HL-60 (cell line): ENCODE measurements around the gene S100P.

Experiments used
- DNase-seq, 2 experiments: peaks; one replicate each; pipeline ENCODE4 v3.0.0-alpha.2; 2010 to 2020; ENCODE audit warnings: low read depth in 1 of 2, low spot score in 1 of 2
- H3K27ac ChIP-seq: fragments of 250-450 bp; sonication (Bioruptor Pico); replicated peaks from 2 replicates; pipeline ENCODE4 v1.5.1; 2020; ENCODE audit warnings: mild to moderate bottlenecking, moderate library complexity
- H3K27me3 ChIP-seq: fragments of 250-450 bp; sonication (Bioruptor Pico); 2 replicates; pipeline ENCODE4 v1.5.1; 2021; ENCODE audit warnings: mild to moderate bottlenecking, moderate library complexity; ENCODE audit not compliant: insufficient read depth, poor library complexity, severe bottlenecking
- H3K4me3 ChIP-seq: replicated peaks from 2 replicates; pipeline ENCODE4 v1.5.1; 2011; ENCODE audit warnings: mild to moderate bottlenecking, control low read depth, low read length; ENCODE audit not compliant: insufficient read depth
- GABPA ChIP-seq: IDR thresholded peaks from 2 replicates; pipeline ENCODE4 v1.6.1; 2012; ENCODE audit warnings: low read depth
- POLR2AphosphoS5 ChIP-seq: IDR thresholded peaks from 2 replicates; pipeline ENCODE4 v1.6.1; 2012; ENCODE audit warnings: low read depth
- SPI1 ChIP-seq: IDR thresholded peaks from 2 replicates; pipeline ENCODE4 v1.6.1; 2012; ENCODE audit warnings: low read depth, mild to moderate bottlenecking, borderline replicate concordance
- TF ChIP-seq, protein P1 (sequence below): IDR thresholded peaks from one replicate; pipeline ENCODE4 v1.5.1; 2011; ENCODE audit warnings: low read length, control low read depth, inconsistent platforms; ENCODE audit not compliant: insufficient read depth
- TF ChIP-seq, protein P2 (sequence below): IDR thresholded peaks from 2 replicates; pipeline ENCODE4 v1.6.1; 2012; ENCODE audit warnings: low read depth; ENCODE audit not compliant: insufficient replicate concordance

The S100P gene

DNA sequence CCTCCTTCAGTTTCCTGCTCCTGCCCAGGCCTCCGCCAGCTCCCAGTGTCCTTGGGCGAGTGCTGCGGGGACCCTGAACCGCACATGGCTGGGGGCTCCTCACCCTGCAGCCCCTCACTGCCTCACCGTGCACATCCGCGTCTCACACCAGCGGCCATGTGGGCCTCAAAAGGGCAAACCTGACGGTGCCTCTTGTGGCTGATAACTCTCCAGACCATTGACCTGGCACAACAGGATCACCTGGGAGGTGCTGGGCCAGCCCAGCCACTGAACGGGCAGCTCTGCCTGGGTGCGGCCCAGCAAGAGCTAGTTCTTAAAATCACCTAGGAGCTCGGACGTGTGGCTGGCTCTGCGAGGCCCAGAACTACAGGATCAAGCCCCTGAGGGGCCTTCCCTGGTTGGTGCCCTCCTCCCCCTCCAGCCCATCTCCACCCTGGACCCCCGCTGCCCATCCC, 4.1 kb upstream of the S100P start:
- H3K27ac ChIP-seq = peak overlapping the region; percentile 88

DNA sequence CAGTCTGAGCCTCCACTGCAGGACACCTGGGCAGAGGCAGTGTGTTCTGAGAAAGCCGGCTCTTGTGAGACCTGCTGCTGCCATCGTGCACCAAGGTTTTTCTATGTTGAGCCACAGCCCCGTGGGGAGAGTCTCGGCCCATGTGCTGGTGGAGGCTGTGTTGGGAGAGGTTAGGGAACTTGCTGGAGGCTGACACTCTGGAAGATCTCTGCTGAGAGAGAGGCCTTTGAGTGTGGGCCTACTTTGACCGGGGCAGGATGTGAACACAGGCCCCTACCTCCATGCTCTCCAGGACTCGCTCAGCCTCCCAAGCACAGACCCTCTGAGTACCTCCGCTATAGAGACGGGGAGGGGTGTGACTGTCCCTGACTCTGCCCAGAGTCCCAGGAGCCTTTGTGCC, 1.3 kb upstream of the S100P start:
- DNase-seq = no peak
- Histone ChIP-seq H3K27ac (peak overlapping the region; percentile 88), H3K4me3 (no peak overlapping the region), H3K27me3 (no peaks in the 10 kb centered on the region)
- TF ChIP-seq SPI1 (no peak), POLR2AphosphoS5 (no peak), GABPA (no peak)
- TF ChIP-seq, protein P1, sequence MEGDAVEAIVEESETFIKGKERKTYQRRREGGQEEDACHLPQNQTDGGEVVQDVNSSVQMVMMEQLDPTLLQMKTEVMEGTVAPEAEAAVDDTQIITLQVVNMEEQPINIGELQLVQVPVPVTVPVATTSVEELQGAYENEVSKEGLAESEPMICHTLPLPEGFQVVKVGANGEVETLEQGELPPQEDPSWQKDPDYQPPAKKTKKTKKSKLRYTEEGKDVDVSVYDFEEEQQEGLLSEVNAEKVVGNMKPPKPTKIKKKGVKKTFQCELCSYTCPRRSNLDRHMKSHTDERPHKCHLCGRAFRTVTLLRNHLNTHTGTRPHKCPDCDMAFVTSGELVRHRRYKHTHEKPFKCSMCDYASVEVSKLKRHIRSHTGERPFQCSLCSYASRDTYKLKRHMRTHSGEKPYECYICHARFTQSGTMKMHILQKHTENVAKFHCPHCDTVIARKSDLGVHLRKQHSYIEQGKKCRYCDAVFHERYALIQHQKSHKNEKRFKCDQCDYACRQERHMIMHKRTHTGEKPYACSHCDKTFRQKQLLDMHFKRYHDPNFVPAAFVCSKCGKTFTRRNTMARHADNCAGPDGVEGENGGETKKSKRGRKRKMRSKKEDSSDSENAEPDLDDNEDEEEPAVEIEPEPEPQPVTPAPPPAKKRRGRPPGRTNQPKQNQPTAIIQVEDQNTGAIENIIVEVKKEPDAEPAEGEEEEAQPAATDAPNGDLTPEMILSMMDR = no peak
- TF ChIP-seq, protein P2, sequence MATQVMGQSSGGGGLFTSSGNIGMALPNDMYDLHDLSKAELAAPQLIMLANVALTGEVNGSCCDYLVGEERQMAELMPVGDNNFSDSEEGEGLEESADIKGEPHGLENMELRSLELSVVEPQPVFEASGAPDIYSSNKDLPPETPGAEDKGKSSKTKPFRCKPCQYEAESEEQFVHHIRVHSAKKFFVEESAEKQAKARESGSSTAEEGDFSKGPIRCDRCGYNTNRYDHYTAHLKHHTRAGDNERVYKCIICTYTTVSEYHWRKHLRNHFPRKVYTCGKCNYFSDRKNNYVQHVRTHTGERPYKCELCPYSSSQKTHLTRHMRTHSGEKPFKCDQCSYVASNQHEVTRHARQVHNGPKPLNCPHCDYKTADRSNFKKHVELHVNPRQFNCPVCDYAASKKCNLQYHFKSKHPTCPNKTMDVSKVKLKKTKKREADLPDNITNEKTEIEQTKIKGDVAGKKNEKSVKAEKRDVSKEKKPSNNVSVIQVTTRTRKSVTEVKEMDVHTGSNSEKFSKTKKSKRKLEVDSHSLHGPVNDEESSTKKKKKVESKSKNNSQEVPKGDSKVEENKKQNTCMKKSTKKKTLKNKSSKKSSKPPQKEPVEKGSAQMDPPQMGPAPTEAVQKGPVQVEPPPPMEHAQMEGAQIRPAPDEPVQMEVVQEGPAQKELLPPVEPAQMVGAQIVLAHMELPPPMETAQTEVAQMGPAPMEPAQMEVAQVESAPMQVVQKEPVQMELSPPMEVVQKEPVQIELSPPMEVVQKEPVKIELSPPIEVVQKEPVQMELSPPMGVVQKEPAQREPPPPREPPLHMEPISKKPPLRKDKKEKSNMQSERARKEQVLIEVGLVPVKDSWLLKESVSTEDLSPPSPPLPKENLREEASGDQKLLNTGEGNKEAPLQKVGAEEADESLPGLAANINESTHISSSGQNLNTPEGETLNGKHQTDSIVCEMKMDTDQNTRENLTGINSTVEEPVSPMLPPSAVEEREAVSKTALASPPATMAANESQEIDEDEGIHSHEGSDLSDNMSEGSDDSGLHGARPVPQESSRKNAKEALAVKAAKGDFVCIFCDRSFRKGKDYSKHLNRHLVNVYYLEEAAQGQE = no peak

More for the DNA sequence above, 4.1 kb upstream of the S100P start:
- TF ChIP-seq SPI1 (no peak), GABPA (no peak), POLR2AphosphoS5 (no peak)
- TF ChIP-seq, protein P1 = no peak
- TF ChIP-seq, protein P2 = no peak
- no peak for DNase-seq
- no peaks in the 10 kb centered on the region for H3K27me3 ChIP-seq
- H3K4me3 ChIP-seq = no peak overlapping the region

DNA sequence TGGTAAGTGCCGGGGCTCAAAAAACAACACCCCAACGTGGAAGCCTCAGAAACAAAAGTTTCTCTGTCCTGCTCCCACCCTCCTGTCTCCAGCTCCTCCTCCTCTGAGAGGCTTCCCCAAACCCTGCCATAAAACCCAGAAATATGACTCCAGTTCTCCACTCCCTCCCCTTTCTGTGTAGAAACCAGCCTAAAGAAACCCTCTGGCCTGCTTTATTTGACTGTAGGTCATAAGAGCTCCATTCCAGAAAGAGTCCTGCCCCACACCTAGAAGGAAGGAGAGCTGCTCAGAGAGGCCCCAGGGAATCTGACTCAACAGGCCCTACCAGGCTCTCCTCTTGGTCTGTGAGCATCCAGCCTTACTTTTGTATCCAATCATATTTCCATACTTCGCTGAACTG, 872 bp upstream of the S100P start:
- H3K27ac ChIP-seq = peak overlapping the region; percentile 88
- no peak for DNase-seq
- TF ChIP-seq, protein P1 = no peak
- TF ChIP-seq GABPA = no peak
- TF ChIP-seq, protein P2 = no peak
- no peak for TF ChIP-seq POLR2AphosphoS5
- no peak for TF ChIP-seq SPI1
- H3K4me3 ChIP-seq = no peak overlapping the region
- H3K27me3 ChIP-seq = no peaks in the 10 kb centered on the region
